HG03045 (cell line): Measurements from ENCODE around the gene PRDM16.

ENCODE experiments used
- ATAC-seq: cut with Tn5 transposase; IDR thresholded peaks from one replicate; pipeline ENCODE4 v1.9.1; 2021; ENCODE audit warnings: mild to moderate bottlenecking, moderate library complexity; ENCODE audit not compliant: unreplicated experiment

Gene PRDM16

GRCh38 chr1:3196577-3197245 is 127.7 kb downstream of the PRDM16 start:
- ATAC-seq, result no peak

GRCh38 chr1:3197781-3198316 is 128.8 kb downstream of the PRDM16 start:
- ATAC-seq, result no peak

GRCh38 chr1:3198371-3199271 is 129.6 kb downstream of the PRDM16 start:
- no peak for ATAC-seq

GRCh38 chr1:3204725-3205124 is 135.7 kb downstream of the PRDM16 start:
- no peak for ATAC-seq

- no peak for ATAC-seq
These were observed 136.8 kb downstream of the PRDM16 start for GRCh38 chr1:3205815-3206214.

GRCh38 chr1:3206696-3207095 is 137.7 kb downstream of the PRDM16 start:
- no peak for ATAC-seq

- no peak for ATAC-seq
These were observed 138.3 kb downstream of the PRDM16 start for GRCh38 chr1:3207217-3207848.

- ATAC-seq, result no peak
These were observed 139.8 kb downstream of the PRDM16 start for GRCh38 chr1:3208819-3209200.

GRCh38 chr1:3209201-3209600 is 140.2 kb downstream of the PRDM16 start:
- ATAC-seq, result no peak

GRCh38 chr1:3211582-3212375 is 142.8 kb downstream of the PRDM16 start:
- no peak for ATAC-seq

GRCh38 chr1:3212453-3213355 is 143.7 kb downstream of the PRDM16 start:
- ATAC-seq, result no peak

- ATAC-seq, result no peak
These were observed 144.7 kb downstream of the PRDM16 start for GRCh38 chr1:3213730-3214129.

- no peak for ATAC-seq
These were observed 146.4 kb downstream of the PRDM16 start for GRCh38 chr1:3215198-3216014.

- no peak for ATAC-seq
These were observed 147.0 kb downstream of the PRDM16 start for GRCh38 chr1:3216015-3216391.

GRCh38 chr1:3217181-3217641 is 148.2 kb downstream of the PRDM16 start:
- ATAC-seq, result no peak

- no peak for ATAC-seq
These were observed 149.1 kb downstream of the PRDM16 start for GRCh38 chr1:3217979-3218679.

- ATAC-seq, result no peak
These were observed 150.2 kb downstream of the PRDM16 start for GRCh38 chr1:3219005-3219790.
